IPS-15b (cell line): Measurements from ENCODE around the gene AMMECR1.

ENCODE experiments used
- H3K27me3 ChIP-seq: one replicate; pipeline ENCODE4 v1.6.1; 2013; ENCODE audit warnings: low read length; ENCODE audit not compliant: control insufficient read depth, insufficient read depth
- H3K36me3 ChIP-seq: one replicate; pipeline ENCODE4 v1.6.1; 2013; ENCODE audit warnings: low read length; ENCODE audit not compliant: control insufficient read depth, insufficient read depth
- H3K4me1 ChIP-seq: one replicate; pipeline ENCODE4 v1.6.1; 2013; ENCODE audit warnings: mild to moderate bottlenecking, low read length; ENCODE audit not compliant: control insufficient read depth, insufficient read depth
- H3K4me3 ChIP-seq: one replicate; pipeline ENCODE4 v1.5.1; 2013; ENCODE audit warnings: low read depth, low read length
- H3K9ac ChIP-seq: one replicate; pipeline ENCODE4 v1.6.1; 2013; ENCODE audit warnings: low read depth, mild to moderate bottlenecking, low read length
- H3K9me3 ChIP-seq: one replicate; pipeline ENCODE4 v1.6.1; 2013; ENCODE audit warnings: mild to moderate bottlenecking, low read length; ENCODE audit not compliant: control insufficient read depth, insufficient read depth

The AMMECR1 gene

DNA sequence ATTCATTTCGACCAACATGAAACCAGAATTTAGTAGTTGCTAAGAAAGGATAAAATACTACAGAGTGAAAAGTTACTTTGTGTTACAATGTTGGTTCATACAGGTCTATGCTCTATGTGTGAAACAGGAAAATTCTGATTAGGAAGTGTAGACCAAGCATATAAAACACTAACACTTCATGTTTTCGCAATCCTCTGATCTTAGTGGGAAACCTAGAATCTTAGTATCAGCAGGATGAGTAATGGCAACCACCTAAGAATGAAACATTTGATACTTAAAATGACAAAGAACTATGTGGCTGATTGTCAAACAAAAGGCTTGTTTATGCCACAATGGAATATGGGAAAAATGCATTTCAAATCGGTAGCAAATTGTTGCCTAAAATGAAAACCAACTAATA is 116.1 kb downstream of the AMMECR1 start:
- Histone ChIP-seq H3K27me3 (no peaks in the 10 kb centered on the region), H3K36me3 (peaks cover 5% of the 10 kb centered on the region), H3K4me3 (no peak overlapping the region), H3K9me3 (no peaks in the 10 kb centered on the region), H3K9ac (no peak overlapping the region), H3K4me1 (no peaks in the 10 kb centered on the region)

- peaks cover 5% of the 10 kb centered on the region for H3K36me3 ChIP-seq
- H3K9me3 ChIP-seq = no peaks in the 10 kb centered on the region
- peaks cover 5% of the 10 kb centered on the region for H3K4me1 ChIP-seq
- no peak overlapping the region for H3K4me3 ChIP-seq
- no peak overlapping the region for H3K9ac ChIP-seq
- H3K27me3 ChIP-seq = no peaks in the 10 kb centered on the region
Measured at GRCh38 chrX:110194977-110195376, 122.9 kb downstream of the AMMECR1 start.

GRCh38 chrX:110192516-110192915 is 125.4 kb downstream of the AMMECR1 start:
- peaks cover 5% of the 10 kb centered on the region for H3K4me1 ChIP-seq
- H3K36me3 ChIP-seq = no peaks in the 10 kb centered on the region
- H3K4me3 ChIP-seq = no peak overlapping the region
- H3K9me3 ChIP-seq = no peaks in the 10 kb centered on the region
- no peaks in the 10 kb centered on the region for H3K27me3 ChIP-seq
- no peak overlapping the region for H3K9ac ChIP-seq

- H3K9ac ChIP-seq = no peak overlapping the region
- H3K4me1 ChIP-seq = no peaks in the 10 kb centered on the region
- H3K27me3 ChIP-seq = no peaks in the 10 kb centered on the region
- H3K36me3 ChIP-seq = no peaks in the 10 kb centered on the region
- H3K9me3 ChIP-seq = no peaks in the 10 kb centered on the region
- H3K4me3 ChIP-seq = no peak overlapping the region
Measured at GRCh38 chrX:110188701-110189558, 129.0 kb downstream of the AMMECR1 start.

- no peaks in the 10 kb centered on the region for H3K9me3 ChIP-seq
- H3K9ac ChIP-seq = no peak overlapping the region
- no peaks in the 10 kb centered on the region for H3K27me3 ChIP-seq
- H3K4me1 ChIP-seq = peaks cover 4% of the 10 kb centered on the region
- H3K4me3 ChIP-seq = no peak overlapping the region
- H3K36me3 ChIP-seq = no peaks in the 10 kb centered on the region
Measured at GRCh38 chrX:110183314-110183713, 134.6 kb downstream of the AMMECR1 start.

- H3K4me1 ChIP-seq = peaks cover 4% of the 10 kb centered on the region
- H3K27me3 ChIP-seq = no peaks in the 10 kb centered on the region
- H3K9me3 ChIP-seq = no peaks in the 10 kb centered on the region
- H3K9ac ChIP-seq = no peak overlapping the region
- no peak overlapping the region for H3K4me3 ChIP-seq
- no peaks in the 10 kb centered on the region for H3K36me3 ChIP-seq
Measured at GRCh38 chrX:110182865-110183264, 135.0 kb downstream of the AMMECR1 start.

GRCh38 chrX:110182362-110182761 is 135.5 kb downstream of the AMMECR1 start:
- H3K4me3 ChIP-seq = no peak overlapping the region
- H3K36me3 ChIP-seq = no peaks in the 10 kb centered on the region
- H3K27me3 ChIP-seq = no peaks in the 10 kb centered on the region
- H3K4me1 ChIP-seq = peaks cover 4% of the 10 kb centered on the region
- no peak overlapping the region for H3K9ac ChIP-seq
- H3K9me3 ChIP-seq = no peaks in the 10 kb centered on the region

- Histone ChIP-seq H3K36me3 (no peaks in the 10 kb centered on the region), H3K4me1 (peaks cover 4% of the 10 kb centered on the region)
Measured at GRCh38 chrX:110181459-110182137, 136.3 kb downstream of the AMMECR1 start.

GRCh38 chrX:110180928-110181310 is 137.0 kb downstream of the AMMECR1 start:
- Histone ChIP-seq H3K36me3 (no peaks in the 10 kb centered on the region), H3K9ac (no peak overlapping the region), H3K9me3 (no peaks in the 10 kb centered on the region), H3K4me1 (peaks cover 4% of the 10 kb centered on the region), H3K4me3 (no peak overlapping the region), H3K27me3 (no peaks in the 10 kb centered on the region)

More at GRCh38 chrX:110181459-110182137, 136.3 kb downstream of the AMMECR1 start:
- Histone ChIP-seq H3K27me3 (no peaks in the 10 kb centered on the region), H3K9me3 (no peaks in the 10 kb centered on the region), H3K4me3 (no peak overlapping the region), H3K9ac (no peak overlapping the region)

GRCh38 chrX:110180176-110180927 is 137.5 kb downstream of the AMMECR1 start:
- Histone ChIP-seq H3K27me3 (no peaks in the 10 kb centered on the region), H3K36me3 (no peaks in the 10 kb centered on the region), H3K9ac (no peak overlapping the region), H3K4me3 (no peak overlapping the region), H3K4me1 (peaks cover 4% of the 10 kb centered on the region), H3K9me3 (no peaks in the 10 kb centered on the region)

DNA sequence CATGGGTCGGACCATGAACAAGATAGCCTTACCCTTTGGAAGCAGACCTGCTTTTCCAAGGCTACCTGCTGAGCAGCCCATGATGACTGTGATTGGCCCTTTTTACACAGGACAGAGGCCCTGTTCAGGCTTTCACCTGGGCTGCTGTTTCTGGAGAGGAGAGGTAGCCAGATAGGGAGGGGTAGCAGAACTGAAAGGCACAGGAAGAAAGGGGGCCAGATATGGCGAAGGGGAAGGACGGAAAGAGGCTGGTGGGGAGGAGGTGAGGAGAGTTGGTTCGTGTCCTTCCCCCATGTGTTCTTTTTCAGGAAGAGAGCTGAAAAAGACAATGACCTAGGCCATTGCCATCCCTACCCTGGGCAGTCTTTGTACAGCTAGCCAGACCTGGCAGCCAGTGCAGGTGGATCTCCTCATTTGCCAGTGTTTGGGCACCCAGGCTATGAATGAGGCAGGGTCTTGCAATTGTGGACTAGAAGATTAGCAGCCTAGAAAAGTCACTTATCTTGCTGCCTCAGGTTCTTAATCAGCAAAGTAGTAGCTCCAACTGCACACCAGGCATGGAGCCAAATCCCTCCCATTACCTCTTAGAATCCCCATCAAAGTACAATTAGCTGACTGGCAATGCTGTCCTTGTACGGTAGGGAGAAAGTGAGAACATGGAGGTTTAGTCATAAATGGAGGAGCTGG is 139.6 kb downstream of the AMMECR1 start:
- Histone ChIP-seq H3K4me3 (no peak overlapping the region), H3K27me3 (no peaks in the 10 kb centered on the region), H3K9me3 (no peaks in the 10 kb centered on the region), H3K9ac (no peak overlapping the region), H3K36me3 (no peaks in the 10 kb centered on the region), H3K4me1 (peaks cover 4% of the 10 kb centered on the region)
